CD14-positive monocyte (primary cell): ENCODE results near the gene EGFLAM. TPM values are rescaled to one million over a fixed set of nuclear protein-coding genes. Genes with fewer than 3 reads are reported as not detected.

Experiments
- DNase-seq, 3 donors: peaks; one replicate each; pipeline ENCODE4 v3.0.0-alpha.2; 2011 to 2022
- H2AFZ ChIP-seq: 2 replicates; pipeline ENCODE4 v1.6.0; 2012; ENCODE audit warnings: mild to moderate bottlenecking, low read depth, low read length, inconsistent platforms; ENCODE audit not compliant: insufficient read depth, poor library complexity, severe bottlenecking
- H3K27ac ChIP-seq, 2 donors: 1 replicate in 1 of 2; 2 replicates in 1 of 2; pipeline ENCODE4 v1.5.1; 2012 to 2013; ENCODE audit warnings: low read length in 2 of 2, control low read depth in 1 of 2, inconsistent platforms in 1 of 2, low read depth in 1 of 2, mild to moderate bottlenecking in 1 of 2
- H3K27me3 ChIP-seq, 2 donors: one replicate each; pipeline versions ENCODE4 v1.6.0 to v1.6.1; 2011 to 2013; ENCODE audit warnings: low read length in 2 of 2; ENCODE audit not compliant: control insufficient read depth in 2 of 2, insufficient read depth in 2 of 2
- H3K36me3 ChIP-seq, 2 donors: replicated peaks in 1 of 2; 1 replicate in 1 of 2; 2 replicates in 1 of 2; pipeline versions ENCODE4 v1.5.1 to v1.6.1; 2012 to 2013; ENCODE audit warnings: low read length in 2 of 2, control low read depth in 1 of 2, inconsistent platforms in 1 of 2, mild to moderate bottlenecking in 1 of 2; ENCODE audit not compliant: insufficient read depth in 2 of 2, control insufficient read depth in 1 of 2
- H3K4me1 ChIP-seq, 2 donors: 1 replicate in 1 of 2; 2 replicates in 1 of 2; pipeline versions ENCODE4 v1.5.1 to v1.6.1; 2012 to 2013; ENCODE audit warnings: low read length in 2 of 2, control low read depth in 1 of 2, inconsistent platforms in 1 of 2, mild to moderate bottlenecking in 1 of 2, moderate library complexity in 1 of 2; ENCODE audit not compliant: insufficient read depth in 2 of 2, control insufficient read depth in 1 of 2
- H3K4me2 ChIP-seq: replicated peaks from 2 replicates; pipeline ENCODE3; 2012; ENCODE audit warnings: low read length, moderate library complexity, mild to moderate bottlenecking; ENCODE audit not compliant: poor library complexity, severe bottlenecking; ENCODE audit errors: extremely low read depth
- H3K4me3 ChIP-seq, 3 experiments: fragments of 200-600 bp in 1 of 3; sonication (generic) in 1 of 3; replicated peaks in 1 of 3; 1 replicate in 2 of 3; 2 replicates in 1 of 3; pipeline ENCODE4 v1.5.1; 2011 to 2013; ENCODE audit warnings: low read length in 3 of 3, mild to moderate bottlenecking in 3 of 3, control low read depth in 2 of 3, low read depth in 2 of 3, inconsistent platforms in 1 of 3, moderate library complexity in 1 of 3
- H3K79me2 ChIP-seq: 2 replicates; pipeline ENCODE4 v1.6.0; 2012; ENCODE audit warnings: mild to moderate bottlenecking, control low read depth, inconsistent platforms, low read length, moderate library complexity; ENCODE audit not compliant: insufficient read depth
- H3K9ac ChIP-seq: 2 replicates; pipeline ENCODE4 v1.6.0; 2017; ENCODE audit warnings: low read length, mild to moderate bottlenecking; ENCODE audit not compliant: insufficient read depth, poor library complexity, severe bottlenecking
- H3K9me3 ChIP-seq, 2 donors: replicated peaks in 1 of 2; 1 replicate in 1 of 2; 2 replicates in 1 of 2; pipeline versions ENCODE4 v1.5.1 to v1.6.1; 2012 to 2013; ENCODE audit warnings: low read length in 2 of 2, control low read depth in 1 of 2; ENCODE audit not compliant: control insufficient read depth in 1 of 2, insufficient read depth in 1 of 2
- H4K20me1 ChIP-seq: 2 replicates; pipeline ENCODE4 v1.6.0; 2012; ENCODE audit warnings: mild to moderate bottlenecking, low read length, control low read depth, moderate library complexity; ENCODE audit not compliant: insufficient read depth
- H3K27ac Mint-ChIP-seq, 7 donors: one replicate each; pipeline ENCODE4 v1.8.0; 2020; ENCODE audit warnings: mild to moderate bottlenecking in 7 of 7, mixed read lengths in 7 of 7, moderate library complexity in 6 of 7, inconsistent platforms in 2 of 7
- H3K27me3 Mint-ChIP-seq, 3 donors: one replicate each; pipeline ENCODE4 v1.8.0; 2021 to 2022; ENCODE audit warnings: low read depth in 3 of 3, mild to moderate bottlenecking in 3 of 3, mixed read lengths in 3 of 3, moderate library complexity in 3 of 3, inconsistent platforms in 1 of 3
- H3K36me3 Mint-ChIP-seq, 2 donors: one replicate each; pipeline ENCODE4 v1.8.0; 2020; ENCODE audit warnings: mixed read lengths in 2 of 2, inconsistent platforms in 1 of 2, mild to moderate bottlenecking in 1 of 2
- H3K4me1 Mint-ChIP-seq: one replicate; pipeline ENCODE4 v1.8.0; 2020; ENCODE audit warnings: mild to moderate bottlenecking, mixed read lengths
- H3K4me3 Mint-ChIP-seq, 2 donors: one replicate each; pipeline ENCODE4 v1.8.0; 2020; ENCODE audit warnings: mild to moderate bottlenecking in 2 of 2, mixed read lengths in 2 of 2, moderate library complexity in 1 of 2
- H3K9me3 Mint-ChIP-seq, 7 donors: one replicate each; pipeline ENCODE4 v1.8.0; 2020 to 2022; ENCODE audit warnings: mixed read lengths in 7 of 7, mild to moderate bottlenecking in 6 of 7, moderate library complexity in 6 of 7, inconsistent platforms in 2 of 7
- WGBS: methylation state at CpG from one replicate; pipeline ENCODE4 v1.1.5; 2013; ENCODE audit warnings: missing lambda C conversion rate; ENCODE audit not compliant: insufficient coverage; 5-methylcytosine and 5-hydroxymethylcytosine counted together
- intact Hi-C, 2 donors: fragments of 100-400 bp; cut with micrococcal nuclease; formaldehyde crosslinking; loops; one replicate each; pipeline versions ENCODE4 v1.15.0 to v1.15.1; 2023
- polyA plus RNA-seq, 3 donors: library from polyadenylated mRNA; depleted of rRNA in 1 of 3; unstranded in 2 of 3; stranded (reverse) in 1 of 3; fragments of 300-500 nt in 2 of 3; fragments of >200 nt in 1 of 3; fragmentation: Illumina TruSeq in 2 of 3; gene quantifications; 1 replicate in 2 of 3; 2 replicates in 1 of 3; pipeline ENCODE4 v1.2.3, GENCODE V29; 2012 to 2021
- TF ChIP-seq, protein P1 (sequence below): fragments of 200-600 bp; IDR thresholded peaks from one replicate; pipeline ENCODE4 v1.8.0; 2022; ENCODE audit warnings: antibody characterized with exemption, mild to moderate bottlenecking

EGFLAM gene
- polyA plus RNA-seq, 3 donors = not detected

DNA sequence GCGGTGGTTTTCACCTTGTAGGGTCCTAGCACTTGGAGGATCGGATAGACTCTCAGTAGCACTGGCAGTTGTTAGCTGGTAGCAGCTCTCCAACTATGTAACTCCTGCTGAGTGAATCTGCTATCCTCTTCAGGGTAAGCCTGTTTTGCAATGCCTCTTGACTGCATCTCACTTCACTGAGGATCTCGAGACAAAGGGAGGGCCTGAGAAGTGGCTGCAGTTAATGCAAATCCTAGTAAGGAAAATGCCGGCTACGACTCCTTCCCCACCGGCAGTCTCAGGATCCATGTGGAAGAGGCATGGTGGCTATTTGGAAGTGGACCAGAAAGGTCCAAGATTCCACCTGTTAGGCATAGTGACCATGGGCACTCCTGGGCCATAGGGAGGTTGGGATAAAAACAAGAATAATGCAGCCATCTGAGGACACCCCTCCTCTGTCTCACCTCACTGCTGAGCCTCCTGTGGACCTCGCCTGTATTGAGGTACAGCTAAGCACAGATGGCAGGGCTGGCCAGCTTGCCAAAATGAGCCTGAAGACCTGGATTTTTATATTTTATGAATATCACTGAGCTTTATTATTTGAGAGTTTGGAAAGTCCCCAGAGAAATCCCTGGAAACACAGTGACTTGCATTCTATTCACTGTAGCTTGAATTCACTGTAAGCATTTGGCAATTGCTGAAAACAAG is 152.1 kb downstream of the EGFLAM start:
- Histone ChIP-seq H3K27ac (no peak overlapping the region), H3K9ac (no peak overlapping the region), H3K9me3 (no peaks in the 10 kb centered on the region), H3K27me3 (peaks cover 0 to 3% of the 10 kb centered on the region in 2 donors), H3K4me3 (no peak overlapping the region), H3K4me2 (no peak overlapping the region), H2AFZ (no peak overlapping the region), H3K4me1 (no peaks in the 10 kb centered on the region), H4K20me1 (no peaks in the 10 kb centered on the region), H3K36me3 (no peaks in the 10 kb centered on the region), H3K79me2 (no peaks in the 10 kb centered on the region)
- DNase-seq = no peak
- intact Hi-C loops = no loop called here
- Mint-ChIP-seq H3K27ac (no peak overlapping the region), H3K27me3 (peaks cover 7 to 11% (median 9%) of the 10 kb centered on the region in 3 donors), H3K36me3 (no peaks in the 10 kb centered on the region), H3K4me1 (no peaks in the 10 kb centered on the region), H3K4me3 (no peak overlapping the region), H3K9me3 (peaks cover 0 to 4% (median 0%) of the 10 kb centered on the region in 7 donors)
- TF ChIP-seq, protein P1, sequence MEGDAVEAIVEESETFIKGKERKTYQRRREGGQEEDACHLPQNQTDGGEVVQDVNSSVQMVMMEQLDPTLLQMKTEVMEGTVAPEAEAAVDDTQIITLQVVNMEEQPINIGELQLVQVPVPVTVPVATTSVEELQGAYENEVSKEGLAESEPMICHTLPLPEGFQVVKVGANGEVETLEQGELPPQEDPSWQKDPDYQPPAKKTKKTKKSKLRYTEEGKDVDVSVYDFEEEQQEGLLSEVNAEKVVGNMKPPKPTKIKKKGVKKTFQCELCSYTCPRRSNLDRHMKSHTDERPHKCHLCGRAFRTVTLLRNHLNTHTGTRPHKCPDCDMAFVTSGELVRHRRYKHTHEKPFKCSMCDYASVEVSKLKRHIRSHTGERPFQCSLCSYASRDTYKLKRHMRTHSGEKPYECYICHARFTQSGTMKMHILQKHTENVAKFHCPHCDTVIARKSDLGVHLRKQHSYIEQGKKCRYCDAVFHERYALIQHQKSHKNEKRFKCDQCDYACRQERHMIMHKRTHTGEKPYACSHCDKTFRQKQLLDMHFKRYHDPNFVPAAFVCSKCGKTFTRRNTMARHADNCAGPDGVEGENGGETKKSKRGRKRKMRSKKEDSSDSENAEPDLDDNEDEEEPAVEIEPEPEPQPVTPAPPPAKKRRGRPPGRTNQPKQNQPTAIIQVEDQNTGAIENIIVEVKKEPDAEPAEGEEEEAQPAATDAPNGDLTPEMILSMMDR = no peak
- WGBS = 87% methylated on average over 3 of the region's 7 CpGs

DNA sequence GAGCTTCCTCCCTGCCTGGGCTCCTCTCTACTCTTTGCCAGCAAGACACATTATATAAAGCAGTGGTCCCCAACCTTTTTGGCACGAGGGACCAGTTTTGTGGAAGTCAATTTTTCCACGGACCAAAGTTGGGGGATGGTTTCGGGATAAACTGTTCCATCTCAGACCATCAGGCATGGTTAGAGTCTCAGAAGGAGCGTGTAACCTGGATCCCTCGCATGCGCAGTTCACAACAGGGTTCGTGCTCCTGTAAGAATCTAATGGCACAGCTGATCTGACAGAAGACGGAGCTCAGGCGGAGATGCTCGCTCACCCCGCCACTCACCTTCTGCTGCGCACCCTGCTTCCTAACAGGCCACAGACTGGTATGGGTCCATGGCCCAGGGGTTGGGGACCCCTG is 155.3 kb downstream of the EGFLAM start:
- H3K4me2 ChIP-seq = no peak overlapping the region
- H3K27ac Mint-ChIP-seq = no peak overlapping the region
- peaks cover 8 to 15% (median 13%) of the 10 kb centered on the region in 3 donors for H3K27me3 Mint-ChIP-seq
- H3K4me1 ChIP-seq = no peaks in the 10 kb centered on the region
- H3K9me3 ChIP-seq = no peaks in the 10 kb centered on the region
- H3K36me3 Mint-ChIP-seq = no peaks in the 10 kb centered on the region
- H3K9me3 Mint-ChIP-seq = peaks cover 0 to 4% (median 0%) of the 10 kb centered on the region in 7 donors
- peaks cover 0 to 3% of the 10 kb centered on the region in 2 donors for H3K27me3 ChIP-seq
- TF ChIP-seq, protein P1 = no peak
- no peaks in the 10 kb centered on the region for H3K36me3 ChIP-seq
- no peaks in the 10 kb centered on the region for H4K20me1 ChIP-seq
- H3K4me1 Mint-ChIP-seq = no peaks in the 10 kb centered on the region
- no peak for DNase-seq
- H3K27ac ChIP-seq = no peak overlapping the region
- H2AFZ ChIP-seq = no peak overlapping the region
- WGBS = 88% methylated on average over 10 of the region's 12 CpGs
- no peak overlapping the region for H3K9ac ChIP-seq
- H3K79me2 ChIP-seq = no peaks in the 10 kb centered on the region
- intact Hi-C loops = no loop called here
- no peak overlapping the region for H3K4me3 ChIP-seq
- H3K4me3 Mint-ChIP-seq = peak overlapping the region in 1 of 2 donors; percentile 9
